Karpas-422 (cell line): ENCODE data around the gene DTNA. TPM values are rescaled to one million over a fixed set of nuclear protein-coding genes. Genes with fewer than 3 reads are reported as not detected.

ENCODE experiments used
- DNase-seq: peaks from one replicate; pipeline ENCODE4 v3.0.0-alpha.2; 2015
- H2AFZ ChIP-seq: fragments of 200-600 bp; sonication (generic); 2 replicates; pipeline ENCODE4 v1.6.1; 2014; ENCODE audit warnings: antibody characterized with exemption, low read length, mixed read lengths
- H3K27ac ChIP-seq: fragments of 200-600 bp; sonication (generic); 2 replicates; pipeline ENCODE4 v1.5.1; 2014; ENCODE audit warnings: mild to moderate bottlenecking, low read length, moderate library complexity
- H3K27me3 ChIP-seq: fragments of 200-600 bp; sonication (generic); 2 replicates; pipeline ENCODE4 v1.6.1; 2014; ENCODE audit warnings: low read length, mixed read lengths
- H3K36me3 ChIP-seq: fragments of 200-600 bp; sonication (generic); 2 replicates; pipeline ENCODE4 v1.6.1; 2014; ENCODE audit warnings: low read length, mixed read lengths; ENCODE audit not compliant: insufficient read depth
- H3K4me1 ChIP-seq: fragments of 200-600 bp; sonication (generic); 2 replicates; pipeline ENCODE4 v1.6.1; 2014; ENCODE audit warnings: mild to moderate bottlenecking, low read length, mixed read lengths
- H3K4me2 ChIP-seq: fragments of 200-600 bp; sonication (generic); 2 replicates; pipeline ENCODE4 v1.6.1; 2014; ENCODE audit warnings: low read length, low read depth, mild to moderate bottlenecking; ENCODE audit not compliant: poor library complexity, severe bottlenecking
- H3K4me3 ChIP-seq: fragments of 200-600 bp; sonication (generic); 2 replicates; pipeline ENCODE4 v1.5.1; 2014; ENCODE audit warnings: mild to moderate bottlenecking, antibody characterized with exemption, low read length, mixed read lengths
- H3K79me2 ChIP-seq: fragments of 200-600 bp; sonication (generic); 2 replicates; pipeline ENCODE4 v1.6.1; 2014; ENCODE audit warnings: mild to moderate bottlenecking, low read length, mixed read lengths
- H3K9ac ChIP-seq: fragments of 200-600 bp; sonication (generic); 2 replicates; pipeline ENCODE4 v1.6.0; 2014; ENCODE audit warnings: low read length
- H3K9me2 ChIP-seq: fragments of 200-600 bp; sonication (generic), shearing (Covaris generic); replicated peaks from 2 replicates; pipeline ENCODE4 v1.6.0; 2014; ENCODE audit warnings: mild to moderate bottlenecking, low read length, moderate library complexity; ENCODE audit not compliant: insufficient read depth
- H3K9me3 ChIP-seq: fragments of 300-700, 200-600 bp; sonication (generic); 2 replicates; pipeline ENCODE4 v1.6.1; 2014; ENCODE audit warnings: low read length, mixed read lengths
- H4K20me1 ChIP-seq: fragments of 200-600 bp; sonication (generic); 2 replicates; pipeline ENCODE4 v1.6.1; 2014; ENCODE audit warnings: mild to moderate bottlenecking, antibody characterized with exemption, low read length, low read depth; ENCODE audit not compliant: insufficient read depth
- total RNA-seq: library from RNA; depleted of rRNA; stranded (reverse); fragments of >200 nt; shearing (Covaris generic); gene quantifications from 2 replicates; pipeline ENCODE4 v1.2.3, GENCODE V29; 2014; ENCODE audit warnings: low replicate concordance

DTNA gene
- total RNA-seq, 1 experiment from 2014 or later = not detected

DNA sequence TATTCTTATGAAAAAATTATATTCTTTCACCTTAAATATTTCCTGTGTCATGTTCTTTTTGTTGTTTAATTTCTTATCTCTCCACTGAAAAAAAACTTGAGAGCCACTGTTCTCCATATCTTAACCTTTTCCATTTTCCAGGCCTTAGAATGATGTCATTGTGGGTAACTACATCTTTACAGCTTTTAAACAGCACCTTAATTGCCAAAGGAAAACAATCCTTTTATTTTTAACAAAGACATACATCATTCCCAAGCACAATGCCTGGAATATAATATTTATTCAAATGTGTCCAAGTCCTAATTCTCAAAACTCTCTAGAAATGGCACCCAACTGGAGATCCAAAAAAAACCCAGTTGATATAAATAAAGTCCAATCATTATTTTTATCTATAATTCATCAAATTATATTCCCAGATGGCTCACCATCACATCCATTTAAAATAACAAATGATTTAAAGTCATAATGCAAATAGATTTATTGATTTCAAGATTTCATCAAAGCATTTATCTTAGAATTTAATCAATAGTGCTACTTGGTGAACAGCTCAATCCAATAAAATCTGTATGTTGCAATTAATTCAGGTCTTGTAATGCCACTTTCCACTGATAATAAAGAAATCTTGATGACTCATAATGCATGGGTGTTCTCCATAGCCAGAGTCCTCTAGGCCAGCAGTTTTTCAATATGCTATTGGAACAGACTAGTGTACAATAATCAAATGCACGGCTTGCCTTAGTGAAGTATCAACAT lies 224.0 kb downstream of the DTNA start:
- no peaks in the 10 kb centered on the region for H3K4me1 ChIP-seq
- no peak overlapping the region for H3K27ac ChIP-seq
- DNase-seq = no peak
- no peak overlapping the region for H3K4me3 ChIP-seq
- H3K27me3 ChIP-seq = no peaks in the 10 kb centered on the region
- H3K9me3 ChIP-seq = no peaks in the 10 kb centered on the region
- no peaks in the 10 kb centered on the region for H3K9me2 ChIP-seq
- no peak overlapping the region for H3K9ac ChIP-seq
- H3K79me2 ChIP-seq = no peaks in the 10 kb centered on the region
- no peaks in the 10 kb centered on the region for H3K36me3 ChIP-seq
- H4K20me1 ChIP-seq = no peaks in the 10 kb centered on the region
- H3K4me2 ChIP-seq = no peak overlapping the region
- H2AFZ ChIP-seq = no peak overlapping the region

- no peak for DNase-seq
- H2AFZ ChIP-seq = no peak overlapping the region
- H4K20me1 ChIP-seq = no peaks in the 10 kb centered on the region
- no peak overlapping the region for H3K9ac ChIP-seq
- no peak overlapping the region for H3K4me3 ChIP-seq
- H3K36me3 ChIP-seq = no peaks in the 10 kb centered on the region
- H3K9me2 ChIP-seq = no peaks in the 10 kb centered on the region
- H3K4me2 ChIP-seq = no peak overlapping the region
- no peaks in the 10 kb centered on the region for H3K4me1 ChIP-seq
- no peaks in the 10 kb centered on the region for H3K27me3 ChIP-seq
- no peaks in the 10 kb centered on the region for H3K9me3 ChIP-seq
- H3K27ac ChIP-seq = no peak overlapping the region
- no peaks in the 10 kb centered on the region for H3K79me2 ChIP-seq
Observed at GRCh38 chr18:34936772-34937171, 226.7 kb downstream of the DTNA start.

GRCh38 chr18:34938090-34938489 lies 228.0 kb downstream of the DTNA start:
- no peak for DNase-seq
- Histone ChIP-seq H2AFZ (no peak overlapping the region), H4K20me1 (no peaks in the 10 kb centered on the region), H3K36me3 (no peaks in the 10 kb centered on the region), H3K27me3 (no peaks in the 10 kb centered on the region), H3K4me2 (no peak overlapping the region), H3K4me1 (no peaks in the 10 kb centered on the region), H3K79me2 (no peaks in the 10 kb centered on the region), H3K9me3 (no peaks in the 10 kb centered on the region), H3K4me3 (no peak overlapping the region), H3K9ac (no peak overlapping the region), H3K27ac (no peak overlapping the region), H3K9me2 (no peaks in the 10 kb centered on the region)
